Activated CD4-positive, alpha-beta T cell treated with anti-CD3 and anti-CD28 coated beads, Interleukin-2, Interleukin-6, amounts not matched to agents 100 ng/mL and 50 ng/mL, durations not matched to agents 16 hours and 8 hours (primary cell): ENCODE data around the gene SUDS3.
A peak's percentile ranks its signal among the peaks of the same experiment; 100 is the strongest.
"Not testable (repeated sequence)": the region's sequence is repeated elsewhere in the genome, so short reads cannot be mapped to it uniquely, and the experiment has no call there.

Experiments used
- DNase-seq: peaks from one replicate; pipeline ENCODE4 v3.0.0-alpha.2; 2020

Gene SUDS3

DNA sequence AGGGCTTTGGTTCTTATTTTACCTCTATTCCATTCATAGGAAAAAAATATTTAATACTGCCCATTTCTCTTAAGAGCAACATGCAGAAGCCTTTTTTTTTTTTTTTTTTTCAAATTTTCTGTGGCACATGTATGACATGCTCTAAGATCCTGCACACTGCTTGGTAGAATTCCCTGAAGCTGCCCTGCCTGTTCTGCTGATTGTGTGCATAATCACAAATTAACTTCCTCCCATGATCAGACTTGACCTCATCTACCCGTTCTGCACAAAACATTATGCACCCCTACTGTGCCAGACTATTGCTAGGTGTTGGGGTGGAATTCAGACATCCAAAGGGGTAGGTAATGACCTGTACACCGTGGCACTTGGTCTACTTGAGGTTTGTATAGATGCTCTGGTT is 22.2 kb downstream of the SUDS3 start:
- DNase-seq = no peak

DNA sequence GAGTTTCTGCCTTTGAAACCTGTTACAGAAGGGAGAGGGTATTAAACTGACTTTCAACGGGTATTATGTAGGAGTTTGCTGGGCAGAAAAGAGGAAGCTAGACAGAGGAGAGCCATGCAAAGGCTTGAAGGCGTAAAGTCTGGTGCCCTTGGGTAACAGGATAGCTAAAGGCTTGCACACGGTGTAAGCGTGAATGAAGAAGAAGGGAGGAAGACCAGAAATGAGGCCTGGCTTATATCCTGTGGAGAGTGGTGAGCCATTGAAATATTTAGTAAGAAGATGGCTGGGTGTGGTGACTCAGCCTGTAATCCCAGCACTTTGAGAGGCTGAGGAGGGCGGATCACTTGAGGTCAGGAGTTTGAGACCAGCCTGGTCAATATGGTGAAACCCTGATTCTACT is 22.6 kb downstream of the SUDS3 start:
- no peak for DNase-seq

DNA sequence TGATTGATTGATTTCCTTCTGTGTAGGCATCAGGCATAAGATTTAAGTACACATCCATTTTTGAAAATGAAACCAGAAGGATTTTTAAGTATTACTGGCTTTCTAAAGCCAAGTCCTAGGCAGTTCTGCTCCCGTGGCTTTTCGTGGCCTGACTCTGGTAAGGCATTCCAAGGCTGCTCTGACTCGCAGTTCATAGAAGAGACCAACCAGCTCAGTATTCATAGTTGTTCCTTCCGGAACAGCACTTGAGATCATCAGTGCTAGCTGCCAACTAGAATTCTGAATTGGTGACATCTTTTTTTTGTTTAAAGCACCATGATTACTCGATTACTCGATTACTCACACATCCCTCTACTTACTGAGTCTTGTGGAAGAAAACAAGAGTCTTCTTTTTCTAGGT is 25.9 kb downstream of the SUDS3 start:
- no peak for DNase-seq

DNA sequence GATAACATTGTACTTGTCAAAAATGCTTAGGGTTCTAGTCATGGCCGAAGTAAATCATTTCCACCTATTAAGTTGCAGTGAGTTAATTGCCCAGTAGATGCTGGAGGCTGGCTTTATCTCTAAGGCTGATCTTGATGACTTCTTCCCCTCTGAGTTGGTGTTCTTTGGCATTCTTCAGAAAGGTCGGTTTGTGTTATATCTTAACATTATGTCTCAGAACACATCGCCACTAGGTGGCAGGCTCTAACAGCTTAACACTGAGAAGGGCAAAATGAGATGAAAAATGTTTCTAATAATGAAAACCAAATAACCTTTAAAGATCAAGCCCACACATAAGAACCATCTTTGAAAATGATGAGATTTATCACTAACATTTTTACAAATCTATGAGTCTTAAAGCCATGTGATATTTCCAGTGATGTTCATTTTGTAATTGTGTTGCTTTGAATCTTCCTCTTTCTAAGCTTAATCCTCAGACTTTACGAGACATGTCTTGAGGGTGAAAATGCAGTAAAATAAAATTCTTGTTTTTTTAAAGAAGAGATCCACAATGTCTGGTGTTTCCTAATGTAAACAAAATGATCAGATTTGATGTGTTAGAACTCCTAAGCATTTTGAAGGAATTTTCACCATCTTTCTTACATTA is 28.6 kb downstream of the SUDS3 start:
- DNase-seq = peak; percentile 61

DNA sequence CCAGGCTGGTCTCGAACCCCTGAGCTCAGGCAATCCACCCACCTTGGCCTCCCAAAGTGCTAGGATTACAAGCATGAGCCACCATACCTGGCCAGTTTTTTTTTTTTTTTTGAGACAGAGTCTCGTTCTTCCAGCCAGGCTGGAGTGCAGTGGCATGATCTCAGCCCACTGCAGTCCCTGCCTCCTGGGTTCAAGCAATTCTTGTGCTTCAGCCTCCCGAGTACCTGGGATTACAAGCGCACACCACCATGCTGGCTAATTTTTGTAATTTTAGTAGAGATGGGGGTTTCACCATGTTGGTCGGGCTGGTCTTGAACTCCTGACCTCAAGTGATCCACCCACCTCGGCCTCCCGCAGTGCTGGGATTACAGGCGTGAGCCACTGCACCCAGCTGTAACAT is 31.9 kb downstream of the SUDS3 start:
- DNase-seq = not testable (repeated sequence)

DNA sequence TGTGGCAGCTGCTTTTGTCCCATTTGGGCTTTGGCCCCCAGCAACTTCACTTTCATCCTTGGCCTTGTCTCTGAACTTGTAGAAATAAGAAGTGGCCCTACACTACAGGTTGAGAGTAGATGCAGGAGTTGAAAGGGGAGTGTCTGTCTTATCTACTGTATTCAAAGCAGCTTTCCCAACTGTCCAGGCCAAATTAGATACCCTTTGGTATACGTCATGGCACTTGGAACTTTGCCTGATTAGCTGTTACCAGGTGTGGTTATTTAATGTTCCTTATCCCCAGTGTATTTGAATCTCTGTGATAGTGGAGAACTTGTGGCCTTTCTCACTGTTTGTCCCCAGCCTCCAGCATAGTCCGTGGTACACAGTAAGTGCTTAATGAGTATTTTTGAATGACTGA is 33.5 kb downstream of the SUDS3 start:
- no peak for DNase-seq

DNA sequence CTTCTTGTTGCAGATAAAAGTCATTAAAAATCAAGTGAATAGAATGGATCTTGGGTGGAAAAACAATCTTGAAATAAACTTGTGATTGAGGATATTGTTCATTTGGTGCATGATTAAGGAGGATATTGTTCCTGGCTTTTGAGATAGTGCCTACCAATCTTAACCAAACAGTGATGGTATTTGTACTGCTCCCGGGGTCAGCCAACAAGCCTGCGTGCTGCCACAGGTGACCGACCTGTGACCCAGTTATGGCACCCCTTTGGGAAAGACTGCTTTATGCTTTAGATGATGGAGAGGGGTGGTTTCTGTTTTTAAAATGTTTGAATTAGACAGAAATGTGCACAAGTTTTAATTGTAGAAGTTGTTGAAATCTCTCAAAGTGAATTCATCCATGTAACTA is 41.6 kb downstream of the SUDS3 start:
- DNase-seq = no peak

DNA sequence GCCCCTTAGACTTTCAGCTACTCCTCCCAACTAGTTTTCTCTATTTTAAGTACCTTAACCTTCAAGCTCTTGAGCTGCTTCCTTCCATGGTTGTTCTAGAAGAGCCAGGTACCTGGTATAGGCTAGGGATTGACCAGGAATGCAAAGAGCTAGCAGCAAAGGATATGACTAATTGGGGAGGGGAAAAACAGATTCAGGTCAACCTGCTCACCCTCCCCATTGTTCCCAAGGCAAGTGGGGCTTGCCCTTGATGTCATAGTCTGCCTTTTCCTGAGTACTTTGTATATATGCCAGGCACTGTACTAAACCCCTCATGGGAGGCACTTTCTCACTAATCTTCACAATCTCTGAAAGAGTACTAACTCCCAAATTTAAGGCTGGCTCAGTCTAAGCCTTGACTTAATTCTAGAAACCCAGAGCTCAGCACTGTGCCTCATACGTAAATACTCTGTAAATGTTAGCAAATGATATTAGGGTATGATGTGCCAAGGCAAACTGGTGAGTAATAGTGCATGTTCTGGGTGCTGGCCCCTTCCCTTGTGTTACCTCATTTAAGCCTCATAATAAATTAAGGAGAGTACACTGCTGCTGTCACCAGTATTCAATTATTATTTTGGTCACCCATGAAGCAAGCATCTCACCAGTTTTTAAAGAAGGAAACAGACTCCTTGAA is 42.2 kb downstream of the SUDS3 start:
- DNase-seq = no peak

DNA sequence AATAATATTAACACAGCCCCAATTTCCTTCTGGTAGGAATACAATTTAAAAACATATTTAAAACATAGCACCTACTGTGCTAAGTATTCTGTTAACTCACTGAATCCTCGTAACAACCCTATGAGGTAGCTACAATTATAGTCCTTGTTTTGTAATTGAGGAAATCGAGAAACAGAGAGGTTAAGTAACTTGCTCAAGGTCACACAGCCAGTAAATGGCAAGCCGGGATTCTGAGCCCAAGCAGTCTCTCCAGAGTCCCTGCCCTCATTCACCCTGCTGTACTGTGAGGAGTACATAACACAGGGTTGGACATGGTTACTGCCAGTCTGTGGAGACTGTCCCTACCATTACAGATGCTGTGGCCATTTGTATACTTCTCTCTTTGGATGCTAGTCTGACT is 44.3 kb downstream of the SUDS3 start:
- no peak for DNase-seq

DNA sequence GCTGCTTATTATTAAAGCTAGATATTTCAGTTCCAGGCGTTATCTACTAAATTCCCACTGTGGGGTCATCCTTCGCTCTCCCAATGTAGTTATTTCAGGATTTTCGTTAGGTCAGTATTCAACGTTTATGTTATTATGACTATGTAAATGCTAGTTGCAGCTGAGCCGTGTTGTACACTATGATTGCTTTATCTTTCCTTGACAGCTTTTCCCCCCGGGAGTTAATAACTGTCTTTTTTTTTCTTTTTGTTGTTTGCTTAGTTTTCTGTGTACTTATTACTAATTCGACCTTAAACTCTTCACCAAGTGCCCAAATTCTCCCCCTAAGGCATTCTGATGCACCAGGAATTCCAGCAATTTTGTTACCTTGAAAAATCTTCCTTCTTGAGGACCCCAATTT is 48.5 kb downstream of the SUDS3 start:
- DNase-seq = no peak

DNA sequence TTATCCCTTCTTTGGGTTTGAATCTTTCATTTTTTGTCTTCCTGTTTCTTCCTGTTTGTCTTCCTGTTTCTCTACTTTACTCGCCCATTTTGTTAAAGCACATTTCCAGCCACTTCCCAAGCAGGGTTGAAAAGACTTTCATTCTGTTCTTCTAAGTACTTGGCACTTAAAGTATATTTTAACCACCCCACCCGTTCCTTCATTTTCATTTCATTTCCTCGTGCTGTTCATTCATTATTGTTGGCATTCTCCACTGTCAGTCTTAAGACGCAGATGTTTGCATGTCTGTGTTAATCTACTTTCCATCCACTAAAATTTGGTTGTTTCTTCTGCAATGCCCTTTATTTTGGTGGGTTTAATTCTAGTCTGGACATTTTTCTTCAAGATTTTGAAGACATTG is 49.0 kb downstream of the SUDS3 start:
- DNase-seq = no peak

DNA sequence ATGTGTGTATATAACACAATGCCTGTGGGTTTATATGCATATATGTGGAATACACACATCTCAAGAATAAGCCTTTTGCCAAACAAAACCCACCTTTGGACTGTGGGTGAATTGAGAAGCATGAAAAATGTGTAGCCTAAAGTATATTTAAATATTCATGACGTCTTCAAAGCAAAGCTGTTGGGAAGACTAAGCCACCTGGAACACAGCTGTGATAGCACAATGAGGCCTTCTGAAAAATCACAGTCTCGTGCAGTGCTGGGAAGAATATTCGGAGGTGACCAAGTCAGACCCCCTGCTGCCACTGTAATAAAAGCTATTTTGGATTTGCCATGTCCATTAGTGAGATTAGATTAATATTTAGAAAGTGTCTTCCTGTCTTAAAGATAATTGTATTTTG is 51.5 kb downstream of the SUDS3 start:
- no peak for DNase-seq

DNA sequence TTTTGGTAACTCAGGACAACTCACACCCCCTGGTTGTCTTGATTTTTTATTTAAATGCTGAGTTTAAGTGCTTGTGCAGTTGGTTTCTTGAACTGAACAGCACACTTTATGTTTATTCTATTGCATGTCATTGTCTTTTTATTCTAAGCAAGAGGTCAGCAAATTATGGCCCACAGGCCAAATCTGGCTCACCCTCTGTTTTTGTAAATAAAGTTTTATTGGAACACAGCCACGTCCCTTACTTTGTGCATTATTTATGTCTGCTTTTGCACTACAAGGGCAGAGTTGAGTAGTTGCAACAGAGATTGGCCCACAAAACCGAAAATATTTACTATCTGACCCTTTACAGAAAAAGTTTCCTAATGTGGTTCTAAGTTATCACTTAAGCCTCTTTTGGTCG is 52.3 kb downstream of the SUDS3 start:
- no peak for DNase-seq

DNA sequence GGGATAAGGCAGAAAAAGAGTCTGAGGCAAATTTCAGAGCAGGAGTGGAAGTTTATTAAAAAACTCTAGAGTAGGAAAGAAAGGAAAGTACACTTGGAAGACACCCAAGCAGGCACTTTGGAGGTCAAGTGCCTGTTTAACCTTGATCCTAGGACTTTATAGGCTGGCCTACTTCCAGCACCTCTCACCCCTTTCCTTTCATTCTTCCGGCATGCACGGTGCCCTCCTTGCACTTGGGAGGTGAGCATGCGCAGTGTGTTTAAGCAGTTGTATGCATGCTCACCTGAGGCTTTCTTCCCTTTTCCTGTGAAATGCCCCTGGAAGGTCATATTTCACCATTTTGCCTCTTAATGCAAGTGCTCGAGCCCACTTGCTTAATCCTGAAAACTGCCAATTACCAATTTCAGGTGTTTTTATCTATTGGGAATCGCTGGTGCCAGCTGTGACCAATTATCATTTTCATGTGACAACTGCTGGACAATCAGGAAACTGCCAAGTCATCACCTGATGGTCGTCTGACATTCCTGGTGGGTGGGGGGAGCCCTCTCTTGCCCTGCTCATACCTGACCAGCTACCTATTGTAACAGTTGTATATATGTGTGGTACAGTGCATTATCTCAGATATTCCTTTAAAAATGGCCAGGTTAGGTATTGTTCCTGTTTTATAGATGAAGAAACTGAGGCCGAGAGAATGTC is 53.5 kb downstream of the SUDS3 start:
- DNase-seq = no peak

DNA sequence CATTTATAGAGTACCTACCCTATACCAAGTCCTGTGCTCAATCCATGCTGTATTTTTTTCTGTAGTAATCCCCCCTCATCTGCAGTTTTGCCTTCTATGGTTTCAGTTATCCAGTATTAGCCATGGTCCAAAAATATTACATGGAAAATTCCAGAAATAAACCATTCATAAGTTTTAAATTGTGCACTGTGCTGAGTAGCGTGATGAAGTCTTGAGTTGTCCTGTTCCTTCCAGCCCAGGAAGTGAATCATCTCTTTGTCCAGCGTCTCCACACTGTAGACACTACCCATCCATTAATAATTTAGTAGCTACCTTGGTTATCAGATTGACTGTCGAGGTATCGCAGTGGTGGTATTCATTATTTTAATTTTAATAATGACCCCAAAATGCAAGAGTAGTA is 54.2 kb downstream of the SUDS3 start:
- no peak for DNase-seq

DNA sequence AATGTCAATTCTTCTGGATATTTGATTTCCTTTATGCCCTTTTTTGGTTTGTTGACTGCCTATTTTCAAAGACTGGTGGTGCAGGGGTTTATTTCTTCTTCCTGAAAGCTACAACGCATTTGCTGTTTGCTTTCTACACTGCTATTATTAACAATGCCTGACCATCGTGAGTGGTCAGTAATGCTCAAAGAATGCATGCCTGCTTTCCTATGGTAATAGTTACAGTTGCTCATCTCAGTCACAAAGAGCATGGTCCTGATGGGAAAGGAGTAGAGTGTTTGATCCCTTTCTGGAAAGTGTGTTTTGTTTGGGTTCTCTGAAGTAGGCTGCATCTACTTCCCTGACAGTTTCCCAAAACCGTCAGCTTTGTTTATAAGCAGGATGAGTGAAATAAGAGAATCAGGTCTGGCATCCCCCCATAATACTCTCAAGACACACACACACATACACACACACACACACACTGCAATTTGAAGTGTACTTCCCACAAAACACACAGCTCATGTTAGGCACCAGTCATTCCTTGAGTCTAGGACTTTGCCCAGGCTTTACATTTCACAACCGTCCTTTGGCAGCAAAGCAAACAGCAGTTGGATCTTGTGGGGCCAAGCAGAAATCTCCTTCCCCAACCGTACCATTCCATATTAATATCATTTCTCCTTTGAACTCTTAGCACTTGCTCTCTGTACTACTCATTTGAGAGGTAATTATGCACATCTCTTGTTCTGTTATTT is 56.6 kb downstream of the SUDS3 start:
- DNase-seq = no peak

DNA sequence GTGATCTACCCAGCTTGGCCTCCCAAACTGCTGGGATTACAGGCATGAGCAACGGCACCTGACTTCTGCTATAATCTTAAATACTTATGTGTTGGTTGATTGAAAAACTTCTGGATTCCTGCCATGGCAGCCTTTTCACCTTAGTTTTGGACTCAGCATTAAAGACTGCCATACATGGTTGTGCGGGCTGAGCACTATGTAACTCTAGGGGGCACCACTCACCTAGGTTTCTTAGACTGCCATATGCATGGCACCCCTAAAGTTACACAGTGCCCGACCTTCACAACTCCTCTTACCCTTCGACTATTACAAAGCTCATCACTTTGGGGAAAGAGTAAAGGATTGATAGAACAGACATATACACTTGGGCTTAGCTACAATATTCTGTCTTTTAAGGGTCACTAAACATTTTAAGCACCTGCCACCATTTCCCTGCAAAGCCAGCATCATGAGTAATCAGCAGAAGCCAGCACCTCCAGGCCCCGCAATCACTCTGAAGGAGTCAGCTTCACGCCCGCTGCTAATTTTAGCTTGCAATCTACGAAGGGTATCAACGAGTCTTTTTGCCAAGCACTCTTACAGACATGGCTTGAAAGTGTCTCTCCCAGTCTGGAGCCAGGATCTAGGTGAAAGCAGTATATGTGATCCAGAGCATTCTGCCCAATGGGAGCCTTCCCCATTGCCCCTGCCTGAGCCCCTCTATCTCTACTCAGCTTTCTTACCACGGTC is 59.8 kb downstream of the SUDS3 start:
- no peak for DNase-seq

DNA sequence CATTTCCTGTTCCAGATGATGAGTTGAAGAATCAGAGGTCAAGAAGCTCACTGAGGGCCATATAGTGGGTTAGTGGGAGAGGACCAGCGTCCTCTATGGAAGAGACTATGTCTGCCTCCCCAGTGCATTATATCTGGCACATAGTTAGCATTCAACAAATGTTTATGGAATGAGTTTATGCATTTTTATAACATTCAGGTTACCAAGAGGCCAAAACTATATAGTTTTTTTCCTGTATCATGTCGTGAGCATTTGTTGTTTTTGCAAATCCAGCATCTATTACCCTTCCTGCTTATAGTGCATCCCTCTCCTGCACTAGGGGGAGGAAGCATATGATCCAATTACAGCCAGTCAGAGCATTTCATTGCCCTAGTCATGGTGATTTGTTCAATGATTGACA is 60.6 kb downstream of the SUDS3 start:
- no peak for DNase-seq

DNA sequence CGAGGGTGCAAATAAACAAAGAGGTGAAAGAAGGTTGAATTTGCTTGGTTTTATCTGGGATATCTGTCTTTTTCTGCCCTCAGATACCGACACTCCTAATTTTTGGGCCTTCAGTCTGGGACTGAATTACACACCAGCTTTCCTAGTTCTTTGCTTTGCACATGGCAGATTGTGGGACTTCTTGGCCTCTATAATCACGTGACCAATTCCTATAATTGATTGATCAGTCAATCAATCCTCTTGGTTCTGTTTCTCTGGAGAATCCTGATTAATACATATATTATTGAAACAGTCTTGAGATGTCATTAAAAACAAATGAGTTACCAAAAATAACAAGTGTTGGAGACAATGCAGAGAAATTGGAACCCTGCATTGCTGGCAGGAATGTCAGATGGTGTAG is 62.7 kb downstream of the SUDS3 start:
- no peak for DNase-seq

DNA sequence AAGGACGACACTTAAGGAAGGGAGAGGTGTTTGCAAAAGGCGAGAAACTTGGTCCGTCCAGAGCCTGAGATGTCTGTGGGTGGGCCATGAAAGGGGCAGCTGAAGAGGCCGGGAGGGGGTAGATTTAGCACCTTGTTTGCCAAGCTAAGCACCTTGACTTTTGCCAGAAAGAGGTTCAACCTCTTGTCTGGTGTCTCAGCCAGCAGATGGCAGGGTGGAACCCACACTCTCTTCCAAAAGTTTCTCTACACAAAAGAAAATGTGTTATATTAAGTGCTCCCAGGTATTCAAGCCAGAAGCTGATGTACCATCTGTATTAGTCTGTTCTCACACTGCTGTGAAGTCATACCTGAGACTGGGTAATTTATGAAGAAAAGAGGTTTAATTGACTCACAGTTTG is 69.9 kb downstream of the SUDS3 start:
- no peak for DNase-seq

DNA sequence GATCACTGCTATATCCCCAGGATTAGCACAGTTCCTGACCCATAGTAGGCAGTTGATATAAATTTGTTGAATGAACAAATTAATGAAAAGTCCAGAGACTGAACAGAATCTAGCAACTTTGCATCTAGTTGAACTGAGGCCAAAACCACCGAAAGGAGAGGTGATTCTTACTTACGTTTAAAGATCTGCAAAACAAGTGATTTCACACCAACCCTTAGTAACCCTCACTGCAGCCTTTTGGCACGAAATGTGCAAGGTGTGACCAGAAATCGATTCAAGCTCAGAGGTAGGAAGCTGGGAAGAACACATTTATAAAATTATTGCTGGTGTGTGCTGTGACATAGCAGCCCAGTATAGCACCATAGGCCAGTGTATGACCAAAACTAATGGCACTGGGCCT is 70.8 kb downstream of the SUDS3 start:
- DNase-seq = no peak

DNA sequence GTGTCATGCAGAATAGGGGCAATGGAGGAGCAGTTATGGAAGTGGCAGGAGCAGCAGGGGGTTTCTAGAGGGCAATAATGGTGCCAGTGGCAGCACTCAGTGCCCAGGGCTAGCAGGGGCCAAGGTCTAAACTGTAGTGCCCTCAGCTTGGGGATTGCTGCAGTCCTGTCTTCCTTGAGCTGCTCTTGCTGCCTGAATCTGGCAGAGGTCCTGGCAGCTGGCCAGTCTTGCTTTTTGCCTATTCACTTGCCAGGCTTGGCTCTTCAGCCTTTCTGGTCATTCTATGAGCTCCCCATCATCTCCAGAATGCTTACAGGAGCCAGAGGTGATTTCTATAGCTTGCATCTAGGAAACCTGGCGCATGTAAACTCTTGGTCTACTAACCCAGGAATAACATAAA is 72.0 kb downstream of the SUDS3 start:
- no peak for DNase-seq

DNA sequence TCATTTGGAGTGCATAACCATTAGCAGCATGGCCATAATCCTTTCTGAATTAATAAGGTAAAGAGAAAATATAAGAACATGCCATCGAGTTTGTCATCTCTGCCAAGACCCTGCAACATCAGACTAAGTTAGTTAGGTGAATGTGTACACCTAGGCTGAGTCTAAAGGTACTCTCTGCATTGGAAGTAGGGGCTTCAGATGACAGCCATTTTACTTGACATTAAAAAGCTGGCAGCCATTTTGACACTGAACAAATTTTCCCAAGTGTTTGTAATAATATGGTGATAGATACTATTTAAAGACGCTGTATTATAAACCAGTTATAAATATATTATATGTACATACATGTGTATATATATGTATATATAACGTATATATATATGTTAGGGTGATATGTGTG is 79.0 kb downstream of the SUDS3 start:
- DNase-seq = no peak
